HG03045 (cell line): ENCODE results near the gene TELO2.

Source experiments
- ATAC-seq: cut with Tn5 transposase; IDR thresholded peaks from one replicate; pipeline ENCODE4 v1.9.1; 2021; ENCODE audit warnings: mild to moderate bottlenecking, moderate library complexity; ENCODE audit not compliant: unreplicated experiment

The TELO2 gene

DNA sequence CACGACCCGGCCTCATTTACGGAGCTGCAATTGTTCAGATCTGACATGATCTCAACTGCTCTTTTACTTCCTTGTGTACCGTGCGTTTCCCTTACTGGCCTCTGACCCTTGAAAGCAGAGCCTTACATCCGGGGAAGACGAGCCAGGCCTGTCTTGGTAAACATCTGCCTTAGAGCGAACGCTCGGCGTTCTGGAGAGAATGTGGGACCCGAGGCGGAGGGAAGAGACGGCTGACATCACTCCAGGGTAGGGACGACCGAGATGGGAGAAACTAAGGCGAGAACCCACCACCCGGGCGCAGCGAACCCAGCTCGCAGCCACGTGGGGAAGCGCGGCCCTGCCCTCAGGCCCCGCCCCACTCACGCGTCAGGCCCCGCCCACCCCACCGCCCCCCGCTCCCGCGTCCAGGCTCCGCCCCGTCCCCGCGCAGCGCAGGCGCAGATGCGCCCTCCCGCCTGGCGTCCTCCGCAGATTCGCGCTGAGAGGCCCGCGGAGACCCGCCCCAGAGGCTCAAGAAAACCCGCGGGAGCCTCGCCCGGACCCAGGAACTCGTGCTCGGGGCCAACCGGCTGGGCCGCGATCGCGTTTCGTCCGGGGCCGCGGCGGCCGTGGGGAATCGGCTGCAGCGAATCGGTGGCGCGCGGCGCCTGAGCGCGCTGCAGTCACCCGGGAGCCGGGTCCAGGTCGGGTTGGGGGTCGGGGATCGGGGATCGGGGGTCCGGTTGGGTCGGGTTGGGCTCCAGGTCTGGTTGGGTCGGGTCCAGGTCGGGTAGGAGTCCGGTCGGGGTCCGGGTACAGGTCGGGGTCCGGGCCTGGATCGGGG is at the start of gene TELO2:
Gene TELO2 (plus strand): TSS at position 438 of the 823 bp plus-strand sequence. CDS start 922 bp downstream, outside the sequence.
- peak; percentile 64 for ATAC-seq

DNA sequence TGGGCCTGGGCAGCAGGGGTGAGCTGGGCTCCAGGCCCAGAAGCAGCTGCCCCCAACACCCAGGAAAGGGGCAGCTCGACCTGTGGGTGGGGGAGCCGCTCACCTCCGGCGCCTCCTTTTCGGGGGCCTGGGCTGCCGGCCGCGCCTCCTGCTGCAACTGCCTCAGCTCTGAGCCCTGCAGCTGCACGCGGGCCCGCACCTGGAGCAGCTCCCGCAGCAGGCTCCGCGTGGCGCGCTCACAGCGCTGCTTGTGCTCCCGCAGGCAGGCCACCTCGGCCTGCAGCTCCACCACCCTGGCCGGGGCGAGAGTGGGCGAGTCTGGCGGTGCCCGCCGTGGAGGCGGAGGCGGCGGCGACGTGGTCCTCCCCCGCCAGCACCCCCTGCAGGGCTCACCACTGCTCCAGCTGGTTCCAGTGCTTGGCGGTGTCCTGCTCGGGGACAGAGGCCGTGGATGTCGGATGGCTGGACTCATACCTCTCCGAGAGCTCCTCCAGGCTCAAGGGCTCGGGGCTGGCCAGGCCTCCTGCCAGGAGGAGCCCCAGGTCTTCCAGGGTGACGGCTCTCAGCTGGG is 49.7 kb upstream of the TELO2 start:
- ATAC-seq: no peak

DNA sequence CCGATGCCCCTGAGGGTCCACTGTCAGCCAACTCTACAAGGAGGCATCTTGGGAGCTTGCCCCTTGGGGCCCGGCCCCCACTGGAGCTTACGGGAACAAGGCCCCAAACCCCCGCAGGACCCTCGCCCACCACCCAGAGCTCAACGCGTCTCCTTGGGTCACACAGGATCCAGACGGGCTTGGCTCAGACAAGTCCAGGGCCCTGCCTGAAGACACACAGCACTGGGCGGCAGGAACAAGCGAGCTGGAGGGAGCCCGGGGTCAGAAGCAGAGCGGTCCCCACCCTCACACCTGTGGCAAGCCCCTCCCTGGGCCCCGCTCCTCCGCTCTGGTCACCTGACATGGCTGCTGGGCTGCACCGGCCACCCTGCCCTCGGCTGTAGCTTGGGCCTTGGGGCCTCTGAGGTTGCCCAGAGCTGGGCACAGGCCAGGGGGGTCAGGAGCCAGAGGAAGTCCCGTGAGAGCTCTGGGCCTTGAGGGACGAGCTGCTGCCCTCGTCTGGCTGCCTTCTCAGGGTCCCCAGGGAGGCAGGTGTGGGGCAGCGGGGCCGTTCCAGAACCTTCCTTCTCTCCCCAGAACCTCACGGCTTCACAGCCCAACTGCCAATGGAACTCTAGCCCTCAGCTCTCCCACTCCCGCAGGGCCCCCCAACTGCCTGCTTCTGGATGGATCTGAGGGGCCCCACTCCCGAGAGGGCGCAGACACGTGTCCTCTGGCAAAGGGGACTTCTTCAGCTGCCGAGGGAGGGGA is 49.0 kb upstream of the TELO2 start, which contains the start of gene CCDC154:
Gene CCDC154 (minus strand): TSS at position 577 of the 750 bp plus-strand sequence. CDS start 234 bp downstream, at position 343.
- ATAC-seq: no peak

DNA sequence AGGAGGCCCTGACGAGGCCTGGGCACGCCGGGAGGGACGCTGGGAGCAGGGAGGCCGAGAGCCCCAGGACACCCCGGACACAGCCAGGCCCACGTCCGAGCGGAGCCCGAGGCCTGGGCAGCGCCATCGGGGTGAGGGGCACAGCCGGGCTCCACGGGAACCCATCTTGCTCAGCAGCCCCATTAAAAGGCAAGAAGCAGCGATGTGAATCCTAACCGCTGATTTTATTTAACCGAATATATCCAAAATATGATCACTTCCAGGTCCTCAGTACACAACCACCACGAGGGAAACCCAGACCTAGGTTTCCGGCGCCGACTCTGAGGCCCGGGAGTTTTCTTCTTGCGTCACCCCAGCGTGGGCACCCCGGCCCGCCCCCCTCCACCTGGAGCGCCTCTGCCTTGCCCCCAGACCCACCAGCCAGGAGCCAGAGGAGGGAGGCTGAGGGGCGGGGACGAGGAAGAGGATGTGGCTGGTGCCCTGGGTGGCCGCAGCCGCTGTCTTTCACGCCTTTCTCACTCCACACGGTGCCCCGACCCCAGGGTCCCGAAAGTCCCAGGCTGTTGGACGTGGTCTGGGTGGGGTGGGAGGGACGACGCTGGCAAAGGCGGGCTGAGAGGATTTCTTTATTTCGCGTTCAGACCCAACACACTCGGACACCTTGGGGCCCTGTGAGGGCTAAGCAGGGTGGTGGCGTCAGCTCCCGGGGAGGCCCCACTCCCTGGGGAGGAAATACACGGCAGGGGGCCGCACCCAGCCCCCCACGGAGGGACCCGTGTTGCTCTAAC is 48.2 kb upstream of the TELO2 start:
- ATAC-seq: no peak

DNA sequence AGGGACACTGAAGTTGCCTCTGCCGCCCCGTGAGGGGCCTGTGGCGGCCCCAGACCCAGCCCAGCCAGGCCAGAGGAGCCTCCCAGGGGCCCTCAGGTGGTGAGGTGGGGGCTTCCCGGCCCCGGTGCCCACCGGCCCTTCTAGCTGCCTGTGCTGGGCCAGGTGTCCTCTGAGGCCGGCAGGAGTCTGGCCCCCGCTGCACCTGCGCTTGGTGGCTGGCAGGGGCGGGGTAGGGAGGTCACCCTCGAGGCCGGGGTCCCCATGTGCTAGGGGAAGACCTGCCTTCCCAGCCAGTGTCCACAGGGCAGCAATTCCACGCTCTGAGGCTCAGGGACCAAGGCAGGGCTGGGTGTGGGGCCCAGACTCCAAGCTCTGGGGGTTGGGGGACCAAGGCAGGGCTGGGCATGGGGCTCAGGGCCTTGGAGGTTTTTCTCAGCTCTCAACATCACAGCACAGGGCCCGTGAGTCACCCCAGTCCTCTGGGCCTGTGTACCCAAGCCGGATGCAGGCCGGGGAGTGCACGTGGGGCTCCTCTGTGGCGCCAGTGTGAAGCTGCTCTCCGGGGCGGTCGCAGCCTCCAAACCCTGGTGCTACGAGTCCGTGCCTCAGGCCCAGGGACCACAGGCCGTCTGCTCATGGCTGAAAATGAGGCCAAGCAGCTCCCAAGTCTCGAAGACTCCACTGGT is 47.5 kb upstream of the TELO2 start:
- no peak for ATAC-seq

DNA sequence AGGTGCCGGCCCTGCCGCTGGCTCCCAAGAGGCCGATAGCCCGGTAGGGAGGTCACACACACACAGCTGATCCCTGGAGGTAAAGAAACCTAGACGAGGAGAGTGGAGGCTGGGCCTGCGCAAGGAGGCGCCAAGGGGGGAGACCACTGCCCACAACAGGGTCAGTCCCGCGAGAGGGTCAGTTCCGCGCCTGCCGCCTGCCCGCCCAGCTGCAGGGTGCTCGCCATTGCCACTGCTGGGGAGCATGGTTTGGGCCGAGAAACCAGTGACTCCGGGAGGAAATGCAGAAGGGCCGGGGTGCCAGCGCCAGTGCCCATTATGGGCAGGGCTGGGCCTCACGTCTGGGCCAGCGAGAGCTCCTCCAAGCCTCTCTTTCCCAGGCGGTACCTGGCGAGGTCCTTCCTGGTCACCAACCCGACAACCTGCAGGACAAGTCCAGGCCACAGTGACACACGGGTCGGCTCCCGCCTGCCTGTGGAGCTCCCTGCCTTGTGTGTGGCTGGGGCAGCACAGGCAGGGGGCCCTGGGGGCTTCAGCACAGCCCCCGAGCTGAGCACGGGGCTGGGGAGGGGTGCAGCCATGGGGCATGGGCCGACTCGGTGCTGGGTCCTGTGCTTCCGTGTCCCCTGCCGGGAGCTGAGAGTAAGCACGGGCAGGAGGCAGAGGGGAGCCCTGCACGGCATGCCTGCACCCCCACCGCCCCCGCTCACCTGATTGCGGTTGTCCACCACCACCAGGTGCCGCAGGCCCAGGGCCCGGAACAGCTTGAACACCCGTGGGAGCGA is 46.7 kb upstream of the TELO2 start:
- no peak for ATAC-seq

DNA sequence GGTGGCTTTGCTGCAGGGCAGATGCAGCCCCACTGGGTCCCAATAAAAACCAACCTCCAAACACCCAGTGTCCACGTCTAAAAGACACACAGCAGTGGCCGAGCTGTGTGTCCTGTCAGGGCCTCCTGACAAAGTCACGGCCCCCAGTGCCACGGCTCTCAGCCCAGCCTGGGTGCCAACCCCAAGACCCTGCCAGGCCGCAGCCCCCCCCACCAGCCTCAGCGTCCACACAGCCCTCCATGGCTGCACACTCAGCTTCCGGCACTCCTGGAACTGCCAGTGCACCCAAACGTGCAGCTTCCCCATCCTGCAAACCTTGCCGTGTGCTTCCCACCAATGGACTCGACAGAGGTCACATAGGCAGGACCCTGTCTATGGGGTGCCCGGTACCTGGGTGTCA is 45.2 kb upstream of the TELO2 start:
- no peak for ATAC-seq

DNA sequence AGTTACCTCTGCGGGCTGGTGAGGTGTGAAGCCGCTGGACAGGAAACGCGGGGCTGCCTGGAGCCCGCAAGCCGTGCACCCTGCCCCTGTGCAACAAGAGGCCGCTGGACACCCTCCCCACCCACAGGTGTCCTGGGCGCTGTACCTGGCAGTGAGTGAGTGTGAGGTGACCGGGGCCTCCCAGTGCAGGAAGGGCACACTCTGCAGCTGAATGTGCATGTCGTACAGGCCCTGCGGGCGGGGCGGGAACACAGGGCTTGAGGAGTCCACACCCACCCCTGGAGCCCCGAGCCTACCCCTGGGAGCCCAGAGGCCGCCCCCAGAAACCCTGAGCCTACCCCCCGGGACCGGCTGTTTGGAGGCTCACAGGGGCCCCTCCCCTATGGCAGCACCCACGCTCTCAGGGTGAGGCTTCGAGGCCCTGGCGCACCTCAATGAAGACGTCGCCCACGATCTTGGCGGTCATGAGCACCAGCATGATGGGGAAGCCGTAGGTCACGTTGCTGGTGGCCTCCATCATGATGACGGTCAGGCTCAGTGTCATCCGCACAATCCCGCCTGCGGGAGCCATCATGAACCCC is 44.5 kb upstream of the TELO2 start:
- ATAC-seq: no peak

DNA sequence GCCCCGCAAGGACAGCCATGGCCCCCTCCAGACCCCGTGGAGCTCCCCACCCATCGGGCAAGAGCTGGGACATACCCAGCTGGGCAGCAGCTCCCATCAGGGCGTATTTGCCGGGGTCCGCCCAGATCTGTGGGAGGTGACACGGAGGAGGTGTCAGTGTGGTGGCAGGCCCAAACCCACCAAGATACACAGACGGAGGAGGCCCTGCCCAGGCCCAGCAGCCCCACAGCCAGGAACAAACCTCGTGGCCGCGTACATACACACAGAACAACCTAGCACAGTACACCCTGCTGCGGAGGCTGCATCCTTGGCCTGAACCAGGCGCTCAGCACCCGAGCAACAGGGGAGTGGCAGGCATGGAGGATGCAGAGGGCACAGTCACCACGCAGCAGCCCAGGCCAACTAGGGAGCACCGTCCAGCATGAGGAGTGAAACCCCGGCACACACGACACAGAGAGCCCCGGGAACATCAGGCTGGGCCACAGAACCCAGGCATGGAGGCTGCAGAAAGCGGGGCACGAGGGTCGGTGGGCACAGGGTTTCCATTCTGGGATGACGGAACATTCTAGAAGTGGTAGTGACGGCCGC is 43.9 kb upstream of the TELO2 start:
- no peak for ATAC-seq

DNA sequence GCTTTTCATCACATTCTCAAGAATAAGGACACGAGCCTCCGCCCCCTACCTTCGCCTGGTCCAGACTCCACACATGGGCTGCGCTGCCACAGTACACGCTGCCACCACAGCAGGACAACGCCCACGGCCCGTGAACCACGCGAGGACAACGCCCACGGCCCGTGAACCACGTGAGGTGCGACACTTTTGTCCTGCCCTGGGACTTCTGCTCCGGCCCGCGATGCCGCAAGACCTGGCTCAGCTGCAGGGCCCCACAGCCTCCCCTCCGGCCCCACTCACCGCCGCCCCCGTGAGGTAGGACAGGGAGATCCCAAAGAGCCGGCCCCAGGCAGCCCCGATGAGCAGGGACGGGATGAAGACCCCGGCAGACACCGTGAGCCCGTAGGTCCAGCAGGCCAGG is 42.9 kb upstream of the TELO2 start:
- no peak for ATAC-seq

DNA sequence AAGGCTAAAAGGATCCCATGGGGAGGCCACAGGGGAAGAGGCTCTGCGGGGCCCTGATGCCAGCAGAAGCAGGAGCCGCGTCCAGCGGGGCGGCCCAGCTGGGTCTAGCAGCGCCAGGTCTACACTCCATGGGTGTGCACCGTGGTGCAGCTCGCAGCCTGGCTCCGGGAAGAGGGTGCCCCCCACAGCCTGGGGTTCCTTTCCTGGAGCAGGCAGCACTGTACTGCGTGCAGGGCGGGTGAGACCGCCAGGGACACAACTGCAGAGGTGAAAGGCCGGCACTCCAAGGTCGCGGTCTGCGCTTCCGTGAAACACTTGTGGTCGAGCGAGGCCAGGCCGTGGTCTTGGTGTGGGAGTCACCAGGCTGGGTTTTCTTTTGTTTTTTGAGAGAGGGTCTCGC is 42.3 kb upstream of the TELO2 start:
- ATAC-seq: no peak

DNA sequence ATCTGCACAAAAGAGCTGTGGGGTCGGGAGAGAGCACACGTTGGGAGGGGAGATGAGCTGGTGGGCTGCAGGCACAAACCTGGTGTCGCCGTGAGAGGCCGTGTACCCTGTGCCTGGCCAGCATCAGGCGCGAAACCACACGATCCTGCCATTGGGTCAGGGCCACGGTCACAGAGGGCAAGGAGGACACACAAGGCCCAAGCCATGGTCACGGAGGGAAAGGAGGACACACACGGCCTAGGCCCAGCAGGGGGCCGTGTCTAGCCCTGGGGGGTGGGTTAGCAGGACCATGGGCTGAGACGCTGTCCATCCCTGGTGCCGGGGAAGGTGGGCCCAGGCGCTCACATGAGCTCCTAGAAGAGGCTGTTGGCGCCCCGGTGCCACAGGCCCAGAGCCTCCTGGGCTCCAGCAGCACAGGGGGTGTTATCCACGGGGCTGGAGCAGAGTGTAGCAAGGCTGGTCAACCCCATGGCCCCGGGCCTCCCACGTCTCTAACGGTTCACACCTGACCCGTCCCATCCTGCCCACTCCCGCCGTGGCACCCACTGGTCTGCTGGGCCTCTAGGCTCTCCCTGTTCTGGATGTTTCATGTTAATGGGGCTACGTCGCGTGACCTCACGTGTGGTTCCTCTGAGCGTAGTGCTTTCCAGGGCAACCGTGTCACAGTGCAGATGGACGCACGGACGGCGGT is 41.3 kb upstream of the TELO2 start:
- no peak for ATAC-seq

DNA sequence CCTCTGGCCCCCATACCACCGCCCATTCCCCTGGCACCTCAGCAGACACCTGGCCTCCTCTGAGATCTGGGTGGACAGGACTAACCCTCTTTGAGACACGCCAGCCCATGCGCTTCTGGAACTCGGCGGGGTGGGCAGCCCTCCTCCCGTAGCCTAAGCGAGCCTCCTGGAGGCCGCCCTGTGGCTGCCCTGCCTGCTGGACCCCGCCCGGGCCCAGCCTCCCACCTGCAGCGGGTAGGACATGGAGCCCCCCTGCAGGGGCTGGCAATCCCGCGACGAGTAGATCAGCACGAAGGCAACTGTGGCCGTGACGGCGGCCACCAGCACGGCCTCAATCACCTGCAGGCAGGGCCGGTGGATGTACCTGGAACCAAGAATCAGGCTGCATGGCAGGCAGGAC is 40.6 kb upstream of the TELO2 start:
- no peak for ATAC-seq

DNA sequence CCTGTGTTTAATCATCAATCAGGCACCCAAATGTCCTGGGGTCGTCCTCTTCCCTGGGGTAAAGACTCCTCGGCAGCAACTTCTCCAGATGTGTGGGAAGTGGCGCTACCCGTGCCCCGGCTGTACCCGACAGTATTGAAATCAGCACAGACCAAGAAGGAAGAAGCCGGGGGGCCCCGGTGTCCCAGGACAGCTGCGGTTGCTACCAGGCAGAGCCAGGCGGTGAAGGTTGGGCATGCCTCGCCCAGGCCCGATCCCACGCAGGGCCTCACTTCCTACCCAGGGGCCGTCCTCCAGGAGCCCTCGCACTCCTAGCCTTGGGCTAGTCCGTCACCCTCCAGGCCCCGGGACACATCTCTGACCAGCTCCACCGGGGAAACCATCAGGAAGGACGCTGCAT is 39.8 kb upstream of the TELO2 start:
- no peak for ATAC-seq

DNA sequence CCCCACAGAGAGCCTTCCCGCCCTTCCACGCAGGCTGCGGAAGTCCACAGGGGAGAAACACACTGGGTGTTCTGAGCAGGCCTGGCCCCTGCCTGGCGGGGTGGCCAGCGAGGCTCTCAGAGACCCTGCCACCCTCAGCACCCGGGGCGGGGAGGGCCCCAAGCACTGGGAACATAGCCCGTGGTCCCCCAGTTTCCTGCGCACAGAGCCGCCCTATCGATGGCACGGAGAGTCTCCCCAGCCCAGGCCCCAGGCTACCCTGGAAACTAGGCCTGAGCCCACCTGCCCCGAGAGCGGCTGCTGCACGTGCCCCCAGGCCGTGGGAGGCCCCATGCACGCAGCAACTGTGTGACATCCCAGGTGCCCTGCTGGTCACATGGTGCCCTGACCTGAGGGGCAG is 38.6 kb upstream of the TELO2 start:
- ATAC-seq: no peak

DNA sequence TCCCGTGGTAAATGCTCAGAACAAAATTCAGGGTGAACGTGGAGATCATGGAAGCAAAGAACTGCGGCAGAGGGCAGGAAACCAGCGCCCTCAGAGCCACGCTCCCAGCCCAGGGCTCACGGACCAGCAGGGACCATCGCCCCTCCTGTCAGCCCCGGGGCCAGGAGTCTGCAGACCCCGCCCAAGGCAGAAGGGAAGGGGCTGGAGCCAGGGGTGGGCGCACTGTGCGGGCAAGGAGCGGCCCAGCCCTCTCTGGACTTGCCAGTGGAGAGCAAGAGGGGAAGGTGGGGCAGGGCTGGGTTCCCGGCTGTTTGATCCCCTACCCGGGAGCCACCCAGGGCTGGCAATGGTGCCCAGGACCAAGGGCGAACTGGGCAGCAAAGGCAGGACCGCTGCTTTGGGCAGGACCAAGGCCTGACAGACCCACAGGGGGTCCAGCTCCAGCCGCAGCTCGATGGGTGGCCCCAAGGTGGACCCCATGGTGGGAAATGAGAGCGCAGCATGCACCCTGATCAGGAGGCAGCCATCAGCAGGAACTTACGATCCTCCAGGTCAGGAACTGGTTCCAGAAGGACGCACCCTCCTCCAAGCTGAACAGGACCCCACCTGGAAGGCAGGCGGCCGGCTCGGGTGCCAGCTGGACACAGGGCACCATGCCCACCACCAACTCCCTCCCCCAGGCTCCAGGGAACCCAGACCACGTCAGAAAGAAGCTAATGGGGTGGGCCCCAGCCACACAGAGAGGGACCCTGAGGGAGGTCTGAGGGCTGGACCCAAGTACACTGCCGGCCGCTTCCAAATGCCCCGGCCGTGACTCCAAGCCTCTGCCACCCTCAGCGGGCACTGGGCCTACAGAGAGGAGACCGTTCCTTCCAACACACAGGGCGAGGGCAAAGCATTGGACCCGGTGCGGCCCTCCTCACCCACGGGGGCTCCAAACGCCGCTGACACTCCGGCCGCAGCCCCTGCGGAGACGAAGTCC is 37.7 kb upstream of the TELO2 start:
- ATAC-seq: no peak

DNA sequence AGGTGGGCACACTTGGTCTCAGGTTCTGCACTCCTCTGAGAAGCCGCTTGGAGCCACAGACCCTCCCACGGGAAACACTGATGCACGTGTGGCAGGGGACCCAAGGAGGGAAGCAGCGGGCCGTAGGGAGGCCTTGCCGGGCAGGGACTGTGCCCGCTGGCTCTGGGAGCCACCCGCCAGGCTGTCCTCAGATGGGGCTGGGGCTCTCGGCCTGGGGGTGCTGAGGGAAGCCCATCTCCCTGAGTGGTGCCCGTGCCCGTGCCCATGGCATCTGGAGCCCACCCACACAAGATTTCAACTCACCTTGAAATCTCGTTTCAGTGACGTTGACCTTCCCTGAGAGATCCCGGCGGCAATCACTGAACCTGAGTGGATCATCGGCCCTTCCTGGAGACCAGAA is 36.2 kb upstream of the TELO2 start:
- no peak for ATAC-seq
